ENCODE data around the gene NMRK2. TPM values are rescaled to one million over a fixed set of nuclear protein-coding genes. Genes with fewer than 3 reads are reported as not detected.

NMRK2 gene
- polyA plus RNA-seq, 1 of the 3 experiments (the other 2 are of a cell fraction), result not detected

DNA sequence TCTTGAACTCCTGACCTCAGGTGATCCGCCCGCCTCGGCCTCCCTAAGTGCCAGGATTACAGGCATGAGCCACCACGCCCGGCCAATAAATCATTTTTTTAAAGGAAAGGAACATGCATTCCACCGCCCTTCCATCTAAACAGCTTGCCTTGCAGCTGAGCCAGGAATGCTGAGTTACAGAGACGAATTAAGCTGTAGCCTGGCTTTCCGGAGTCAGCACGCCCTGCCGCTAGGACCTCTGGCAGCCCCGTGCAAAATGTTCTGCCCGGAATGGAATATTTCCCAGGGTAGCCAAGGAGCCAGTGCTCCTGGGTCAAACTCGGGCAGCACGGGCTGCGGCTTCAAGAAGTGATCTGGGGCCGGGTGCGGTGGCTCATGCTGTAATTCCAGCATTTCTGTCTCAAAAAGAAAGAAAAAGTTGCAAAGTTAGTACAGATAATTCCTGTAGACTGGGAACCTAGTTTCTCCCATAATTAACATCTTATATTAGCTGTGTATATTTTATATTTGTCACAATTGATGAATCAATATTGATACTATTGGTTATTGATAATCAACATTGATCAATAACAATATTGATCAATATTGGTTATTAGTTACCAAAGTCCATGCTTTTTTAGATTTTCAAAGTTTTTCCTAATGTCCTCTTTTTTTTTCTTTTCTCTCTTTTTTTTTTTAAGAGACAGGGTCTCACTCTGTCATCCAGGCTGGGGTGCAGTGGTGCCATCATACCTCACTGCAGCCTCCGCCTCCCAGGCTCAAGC lies 33.2 kb upstream of the NMRK2 start (continued):
- TF ChIP-seq, protein P1, sequence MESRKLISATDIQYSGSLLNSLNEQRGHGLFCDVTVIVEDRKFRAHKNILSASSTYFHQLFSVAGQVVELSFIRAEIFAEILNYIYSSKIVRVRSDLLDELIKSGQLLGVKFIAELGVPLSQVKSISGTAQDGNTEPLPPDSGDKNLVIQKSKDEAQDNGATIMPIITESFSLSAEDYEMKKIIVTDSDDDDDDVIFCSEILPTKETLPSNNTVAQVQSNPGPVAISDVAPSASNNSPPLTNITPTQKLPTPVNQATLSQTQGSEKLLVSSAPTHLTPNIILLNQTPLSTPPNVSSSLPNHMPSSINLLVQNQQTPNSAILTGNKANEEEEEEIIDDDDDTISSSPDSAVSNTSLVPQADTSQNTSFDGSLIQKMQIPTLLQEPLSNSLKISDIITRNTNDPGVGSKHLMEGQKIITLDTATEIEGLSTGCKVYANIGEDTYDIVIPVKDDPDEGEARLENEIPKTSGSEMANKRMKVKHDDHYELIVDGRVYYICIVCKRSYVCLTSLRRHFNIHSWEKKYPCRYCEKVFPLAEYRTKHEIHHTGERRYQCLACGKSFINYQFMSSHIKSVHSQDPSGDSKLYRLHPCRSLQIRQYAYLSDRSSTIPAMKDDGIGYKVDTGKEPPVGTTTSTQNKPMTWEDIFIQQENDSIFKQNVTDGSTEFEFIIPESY (IDR thresholded peaks at IDR 0.05; ENCODE audit: borderline replicate concordance, low read depth), result no peak

DNA sequence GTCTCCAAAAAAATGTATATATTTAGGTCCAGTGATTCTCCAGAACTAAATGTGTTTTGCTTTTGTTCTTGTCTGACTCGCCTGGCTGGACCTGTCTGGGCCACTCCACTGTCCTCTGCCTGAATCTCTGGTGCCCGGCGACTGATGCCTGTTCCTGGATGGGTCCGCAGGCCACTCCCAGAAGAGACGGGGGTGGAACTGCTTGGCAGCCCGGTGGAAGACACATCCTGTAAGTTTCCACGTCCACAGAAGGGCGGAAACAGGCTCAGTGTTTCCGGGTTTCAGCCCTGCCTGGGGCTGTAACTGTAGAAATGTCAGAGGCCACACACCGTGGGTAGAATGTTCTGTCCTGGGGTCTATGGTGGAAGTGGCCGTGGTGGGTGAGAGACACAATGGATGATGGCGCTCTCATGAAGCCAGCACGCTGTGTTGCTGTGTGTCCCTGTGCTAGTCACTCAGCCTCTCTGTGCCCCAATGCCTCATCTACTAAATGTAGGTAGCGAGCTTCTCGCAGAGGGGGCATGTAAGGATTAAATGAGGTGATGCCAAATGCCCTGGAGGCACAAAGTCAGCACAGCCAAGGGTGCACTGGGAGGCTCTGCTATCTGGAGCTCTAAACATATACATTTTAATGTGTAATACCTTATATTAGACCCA lies 30.4 kb upstream of the NMRK2 start:
- ChIA-PET CTCF (no interaction called here), POLR2A (no interaction called here)
- no peak overlapping the region for H3K4me3 ChIP-seq (ENCODE audit: low read depth in 2 of 2, low read length in 1 of 2)
- H3K27me3 ChIP-seq (ENCODE audit: insufficient read depth), result no peaks in the 10 kb centered on the region
- no peaks in the 10 kb centered on the region for H3K4me1 ChIP-seq (ENCODE audit: control insufficient read depth in 1 of 2, insufficient read depth in 2 of 2, low read depth in 1 of 2, low read length in 1 of 2)
- no peaks in the 10 kb centered on the region for H3K9me3 ChIP-seq
- H4K20me1 ChIP-seq (ENCODE audit: insufficient read depth), result no peaks in the 10 kb centered on the region
- DNase-seq, result no peak
- no peak overlapping the region for H3K9ac ChIP-seq
- H2AFZ ChIP-seq (ENCODE audit: low read depth), result no peak overlapping the region
- no peaks in the 10 kb centered on the region for H3F3A ChIP-seq (replicated peaks; ENCODE audit: insufficient read depth)
- WGBS (ENCODE audit: low lambda C conversion rate), result 66% methylated on average over 15 of the region's 15 CpGs
- no peaks in the 10 kb centered on the region for H3K79me2 ChIP-seq (ENCODE audit: insufficient read depth)
- no peaks in the 10 kb centered on the region for H3K9me2 ChIP-seq
- H3K36me3 ChIP-seq (replicated peaks in 1 of 2; ENCODE audit: control insufficient read depth in 1 of 2, insufficient read depth in 2 of 2, low read length in 1 of 2), result no peaks in the 10 kb centered on the region
- H3K27ac ChIP-seq (ENCODE audit: low read depth in 2 of 2, low read length in 1 of 2), result no peak overlapping the region
- TF ChIP-seq ELF1 (IDR thresholded peaks at IDR 0.05) (no peak), YY1 (IDR thresholded peaks at IDR 0.05; ENCODE audit: low read depth) (no peak), GATA2 (CRISPR knock-in tag; IDR thresholded peaks at IDR 0.05) (no peak), JUND (IDR thresholded peaks at IDR 0.05) (no peak), POLR2AphosphoS5 (IDR thresholded peaks at IDR 0.05; ENCODE audit: low read depth, low read length) (no peak), EZH2phosphoT487 (IDR thresholded peaks at IDR 0.05; ENCODE audit: borderline replicate concordance, low read depth) (no peak), MEF2A (IDR thresholded peaks at IDR 0.05; ENCODE audit: borderline replicate concordance, low read depth) (no peak), FOXM1 (IDR thresholded peaks at IDR 0.05; ENCODE audit: low read depth) (no peak), TEAD4 (IDR thresholded peaks at IDR 0.05; ENCODE audit: borderline replicate concordance, insufficient read depth) (no peak)
- TF ChIP-seq, protein P1 (IDR thresholded peaks at IDR 0.05; ENCODE audit: borderline replicate concordance, low read depth), result no peak
- TF ChIP-seq, protein P2, sequence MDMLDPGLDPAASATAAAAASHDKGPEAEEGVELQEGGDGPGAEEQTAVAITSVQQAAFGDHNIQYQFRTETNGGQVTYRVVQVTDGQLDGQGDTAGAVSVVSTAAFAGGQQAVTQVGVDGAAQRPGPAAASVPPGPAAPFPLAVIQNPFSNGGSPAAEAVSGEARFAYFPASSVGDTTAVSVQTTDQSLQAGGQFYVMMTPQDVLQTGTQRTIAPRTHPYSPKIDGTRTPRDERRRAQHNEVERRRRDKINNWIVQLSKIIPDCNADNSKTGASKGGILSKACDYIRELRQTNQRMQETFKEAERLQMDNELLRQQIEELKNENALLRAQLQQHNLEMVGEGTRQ (IDR thresholded peaks at IDR 0.05; ENCODE audit: borderline replicate concordance, low read depth, low read length), result no peak
- TF ChIP-seq, protein P3, sequence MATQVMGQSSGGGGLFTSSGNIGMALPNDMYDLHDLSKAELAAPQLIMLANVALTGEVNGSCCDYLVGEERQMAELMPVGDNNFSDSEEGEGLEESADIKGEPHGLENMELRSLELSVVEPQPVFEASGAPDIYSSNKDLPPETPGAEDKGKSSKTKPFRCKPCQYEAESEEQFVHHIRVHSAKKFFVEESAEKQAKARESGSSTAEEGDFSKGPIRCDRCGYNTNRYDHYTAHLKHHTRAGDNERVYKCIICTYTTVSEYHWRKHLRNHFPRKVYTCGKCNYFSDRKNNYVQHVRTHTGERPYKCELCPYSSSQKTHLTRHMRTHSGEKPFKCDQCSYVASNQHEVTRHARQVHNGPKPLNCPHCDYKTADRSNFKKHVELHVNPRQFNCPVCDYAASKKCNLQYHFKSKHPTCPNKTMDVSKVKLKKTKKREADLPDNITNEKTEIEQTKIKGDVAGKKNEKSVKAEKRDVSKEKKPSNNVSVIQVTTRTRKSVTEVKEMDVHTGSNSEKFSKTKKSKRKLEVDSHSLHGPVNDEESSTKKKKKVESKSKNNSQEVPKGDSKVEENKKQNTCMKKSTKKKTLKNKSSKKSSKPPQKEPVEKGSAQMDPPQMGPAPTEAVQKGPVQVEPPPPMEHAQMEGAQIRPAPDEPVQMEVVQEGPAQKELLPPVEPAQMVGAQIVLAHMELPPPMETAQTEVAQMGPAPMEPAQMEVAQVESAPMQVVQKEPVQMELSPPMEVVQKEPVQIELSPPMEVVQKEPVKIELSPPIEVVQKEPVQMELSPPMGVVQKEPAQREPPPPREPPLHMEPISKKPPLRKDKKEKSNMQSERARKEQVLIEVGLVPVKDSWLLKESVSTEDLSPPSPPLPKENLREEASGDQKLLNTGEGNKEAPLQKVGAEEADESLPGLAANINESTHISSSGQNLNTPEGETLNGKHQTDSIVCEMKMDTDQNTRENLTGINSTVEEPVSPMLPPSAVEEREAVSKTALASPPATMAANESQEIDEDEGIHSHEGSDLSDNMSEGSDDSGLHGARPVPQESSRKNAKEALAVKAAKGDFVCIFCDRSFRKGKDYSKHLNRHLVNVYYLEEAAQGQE (IDR thresholded peaks at IDR 0.05; ENCODE audit: low read depth, low read length), result no peak
- H3K4me2 ChIP-seq, result no peak overlapping the region

Measured in SK-N-SH (cell line).